GM21528 (cell line): Measurements from ENCODE around the gene PNKD.
"Not testable (repeated sequence)": the region's sequence is repeated elsewhere in the genome, so short reads cannot be mapped to it uniquely, and the experiment has no call there.

Experiments used
- ATAC-seq: cut with Tn5 transposase; IDR thresholded peaks from one replicate; pipeline ENCODE4 v1.9.1; 2021; ENCODE audit warnings: mild to moderate bottlenecking, moderate library complexity; ENCODE audit not compliant: unreplicated experiment, low FRiP score

The PNKD gene

DNA sequence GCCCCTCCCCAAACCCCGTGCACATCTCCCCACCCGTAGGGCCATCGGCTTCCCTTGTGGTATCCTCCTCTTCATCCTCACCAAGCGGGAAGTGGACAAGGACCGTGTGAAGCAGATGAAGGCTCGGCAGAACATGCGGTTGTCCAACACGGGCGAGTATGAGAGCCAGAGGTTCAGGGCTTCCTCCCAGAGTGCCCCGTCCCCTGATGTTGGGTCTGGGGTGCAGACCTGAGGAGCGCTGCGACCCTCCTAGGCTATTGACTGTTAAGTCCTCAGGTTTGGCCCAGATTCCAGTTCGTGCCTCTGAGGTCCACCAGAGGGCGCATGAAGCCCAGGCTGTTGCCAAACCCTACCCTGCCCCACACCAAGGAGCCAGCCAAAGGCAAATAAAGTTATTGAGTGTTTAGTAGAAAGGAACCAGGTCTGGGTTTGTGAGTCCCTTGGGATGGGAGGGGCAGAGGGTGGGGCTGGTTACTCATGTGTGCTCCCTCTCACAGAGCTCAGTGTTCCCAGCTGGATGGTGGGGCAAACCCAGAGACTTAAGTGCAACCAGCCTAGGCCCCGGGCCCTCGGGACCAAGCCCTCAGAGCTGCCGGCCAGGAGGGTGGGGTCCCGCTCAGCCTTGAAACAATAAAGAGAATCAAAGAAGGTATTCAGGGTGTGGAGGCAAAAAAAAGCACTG is 2.4 kb downstream of the PNKD start:
- no peak for ATAC-seq

GRCh38 chr2:218273214-218273907 is 3.0 kb downstream of the PNKD start:
- ATAC-seq: not testable (repeated sequence)

DNA sequence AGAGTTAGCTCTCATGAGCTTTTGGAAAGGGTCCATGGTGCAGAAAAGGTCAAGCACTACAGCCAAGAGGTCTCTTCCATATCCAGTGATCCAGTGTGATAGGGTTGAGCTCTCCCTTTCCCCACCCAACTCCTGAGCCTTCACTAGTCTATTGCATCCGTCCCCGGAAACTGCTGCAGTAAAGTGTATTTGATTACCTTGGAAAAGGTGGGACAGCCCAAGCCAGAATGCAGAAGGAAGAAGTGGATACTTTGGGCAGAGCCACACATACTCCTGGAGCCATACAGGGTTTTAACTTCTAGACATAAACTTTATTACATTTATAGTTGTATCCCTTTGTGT is 3.6 kb downstream of the PNKD start:
- no peak for ATAC-seq

DNA sequence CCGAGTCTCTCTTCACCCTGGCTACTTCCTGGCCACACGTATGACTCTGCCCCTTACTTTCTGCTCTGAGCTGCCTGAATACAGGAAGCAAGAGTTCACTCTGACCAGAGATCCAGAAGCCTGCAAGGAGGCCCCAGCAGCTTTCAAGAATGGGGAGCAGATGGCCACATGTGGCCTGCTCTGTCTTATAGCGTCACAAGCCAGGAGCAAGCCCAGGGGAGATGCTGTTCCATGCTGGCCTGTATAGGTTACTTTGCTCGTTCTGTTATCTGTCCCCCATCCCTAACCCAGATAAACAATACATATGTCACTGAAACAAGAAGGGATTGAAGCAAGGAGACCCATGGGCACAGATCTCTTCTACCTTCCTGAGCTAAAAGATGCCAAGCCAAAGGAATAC is 4.3 kb downstream of the PNKD start:
- no peak for ATAC-seq

GRCh38 chr2:218275371-218276072 is 5.2 kb downstream of the PNKD start:
- no peak for ATAC-seq

- no peak for ATAC-seq
Observed at GRCh38 chr2:218276986-218277755, 6.9 kb downstream of the PNKD start.

- no peak for ATAC-seq
Observed at GRCh38 chr2:218277921-218278320, 7.6 kb downstream of the PNKD start.

DNA sequence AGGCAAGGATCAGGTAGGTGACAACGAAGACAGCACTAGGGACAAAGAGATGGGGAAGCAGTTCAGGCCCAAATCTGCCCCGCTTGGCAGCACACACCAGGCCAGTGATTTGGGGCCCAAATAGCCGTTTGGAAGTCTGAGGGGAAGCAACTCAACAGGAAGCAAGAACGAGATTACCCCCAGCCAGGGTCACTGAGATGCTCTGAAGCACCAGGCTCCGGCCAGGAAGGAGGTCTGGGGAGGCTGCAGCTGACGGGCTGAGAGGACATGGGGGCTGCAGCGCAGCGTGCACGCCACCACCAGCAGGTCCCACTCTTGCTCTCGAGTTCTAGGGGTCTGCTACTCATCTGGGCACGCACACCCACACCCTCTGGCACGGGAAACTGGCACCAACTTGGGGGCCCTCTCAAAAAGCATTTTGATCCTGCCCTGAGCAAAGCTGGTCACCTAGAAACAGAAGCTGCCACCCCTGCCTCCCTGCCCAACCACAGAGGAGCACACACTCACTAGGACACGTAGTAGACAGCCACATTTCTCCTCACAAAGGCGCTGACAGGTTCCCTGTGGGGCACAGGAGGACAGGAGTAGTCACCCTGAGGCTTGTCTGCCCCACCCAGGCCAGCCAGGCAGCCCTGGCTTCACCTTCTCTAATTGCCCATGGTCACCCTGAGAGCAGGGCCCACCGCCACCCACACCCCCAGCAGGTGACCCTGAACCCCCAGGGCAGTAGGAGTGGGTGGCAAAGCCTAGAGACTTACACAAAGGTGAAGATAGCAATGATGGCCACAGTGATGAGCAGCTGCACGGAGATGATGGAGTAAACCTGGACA is 8.4 kb downstream of the PNKD start:
- ATAC-seq: no peak

GRCh38 chr2:218280260-218280870 is 10.0 kb downstream of the PNKD start:
- no peak for ATAC-seq

DNA sequence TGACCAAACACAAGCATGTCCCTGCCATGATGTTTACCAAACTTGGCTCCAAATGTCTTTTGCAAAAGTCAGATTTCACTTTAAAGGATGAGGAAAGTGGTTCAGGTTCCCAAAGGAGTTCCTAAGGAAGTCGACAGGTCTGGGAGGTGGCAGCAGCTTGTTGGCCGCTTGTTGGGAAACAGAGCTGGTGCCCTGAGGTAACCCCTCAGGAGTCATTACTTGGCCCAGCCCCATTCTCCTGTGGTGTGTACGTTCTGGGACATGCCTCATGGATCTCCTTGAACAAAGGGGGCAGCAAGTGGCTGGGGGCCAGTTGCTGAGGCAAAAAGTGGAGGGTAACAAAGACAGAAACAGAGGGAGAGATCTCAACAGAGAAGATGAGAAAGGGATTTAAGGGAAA is 11.1 kb downstream of the PNKD start:
- ATAC-seq: no peak

DNA sequence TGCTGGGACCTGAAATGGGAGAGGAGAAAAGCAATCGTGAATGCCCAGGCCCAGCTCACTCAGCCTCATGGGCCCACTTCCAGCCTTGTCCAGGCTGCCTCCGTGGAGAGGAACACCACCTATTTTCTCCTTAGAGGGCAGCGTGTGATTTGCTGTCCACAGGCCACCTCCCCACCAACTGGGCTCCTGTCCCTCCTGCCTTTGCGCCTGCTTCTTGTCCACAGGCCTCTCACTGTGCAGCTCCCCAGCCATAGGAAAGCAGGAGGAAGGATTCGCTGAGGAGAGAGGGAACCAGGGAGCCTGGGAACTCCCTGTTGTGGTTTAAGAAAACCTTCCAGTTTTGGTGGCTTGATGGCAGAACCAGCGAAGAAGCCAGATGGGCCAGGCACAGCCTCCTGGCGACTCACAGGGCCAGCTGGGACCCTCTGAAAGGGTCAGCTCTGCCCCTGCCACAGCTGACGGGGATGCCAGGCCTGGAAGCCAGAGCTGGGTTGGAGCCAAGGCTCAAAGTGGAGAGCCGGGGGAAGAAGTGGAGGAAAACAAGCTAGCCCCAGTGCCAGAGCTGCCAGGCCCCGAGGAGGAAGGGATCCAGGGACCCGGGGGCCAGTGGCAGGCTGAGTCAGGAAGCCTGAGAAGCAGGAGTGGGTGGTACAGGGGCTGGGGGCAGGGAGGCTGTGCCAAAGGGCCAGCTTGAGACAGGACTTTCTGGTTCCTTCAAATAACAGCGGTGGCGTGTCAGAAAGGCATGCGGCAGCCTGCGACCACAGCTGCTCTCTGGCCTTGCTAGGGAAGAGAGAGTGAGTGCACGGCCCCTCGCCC is 12.1 kb downstream of the PNKD start:
- ATAC-seq: no peak

- no peak for ATAC-seq
Observed at GRCh38 chr2:218284106-218284811, 13.9 kb downstream of the PNKD start.

- ATAC-seq: no peak
Observed at GRCh38 chr2:218285604-218286003, 15.3 kb downstream of the PNKD start.

- peak; percentile 69 for ATAC-seq
Observed at GRCh38 chr2:218286570-218287459, 16.5 kb downstream of the PNKD start.

- ATAC-seq: no peak
Observed at GRCh38 chr2:218289639-218290315, 19.5 kb downstream of the PNKD start.

GRCh38 chr2:218290316-218291261 is 20.3 kb downstream of the PNKD start:
- peak; percentile 49 for ATAC-seq
